CD4-positive, alpha-beta T cell treated with Interferon gamma for 1 hour (primary cell): ENCODE data around the gene EPS8L1.
"Not testable (repeated sequence)": the region's sequence is repeated elsewhere in the genome, so short reads cannot be mapped to it uniquely, and the experiment has no call there.

Source experiments
- DNase-seq: peaks from one replicate; pipeline ENCODE4 v3.0.0-alpha.2; 2020

Gene EPS8L1

DNA sequence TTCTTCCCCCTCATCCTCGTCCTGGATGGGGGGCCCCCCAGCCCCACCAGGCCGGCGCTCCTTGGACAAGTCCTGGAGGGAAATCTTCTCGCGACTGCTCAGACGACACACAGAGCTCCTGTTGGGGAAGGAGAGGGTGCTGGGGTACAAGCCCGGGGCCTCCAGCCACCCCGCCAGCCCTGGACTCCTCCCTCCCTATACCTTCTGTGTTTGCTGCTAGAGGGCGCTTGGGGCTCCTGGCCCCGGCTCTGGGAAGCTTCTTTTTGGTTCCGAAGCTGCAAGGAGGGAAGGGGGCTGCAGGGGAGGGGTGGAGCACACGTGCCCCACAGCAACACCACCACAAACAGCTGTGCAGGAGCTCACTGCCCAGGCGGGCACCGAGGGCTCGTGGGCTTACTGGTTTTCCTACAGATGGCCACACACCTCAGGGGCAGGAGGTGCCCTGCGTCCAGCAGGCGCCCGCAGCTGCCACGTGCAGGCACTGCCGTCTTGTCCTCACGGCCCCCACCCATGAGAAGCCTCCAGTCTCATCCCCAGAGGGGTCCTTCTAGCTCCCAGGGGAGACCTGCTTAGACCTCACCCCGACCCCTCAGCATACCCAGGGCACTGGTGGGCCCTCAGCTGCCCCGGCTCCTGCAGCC, 20.5 kb downstream of the EPS8L1 start:
- no peak for DNase-seq

DNA sequence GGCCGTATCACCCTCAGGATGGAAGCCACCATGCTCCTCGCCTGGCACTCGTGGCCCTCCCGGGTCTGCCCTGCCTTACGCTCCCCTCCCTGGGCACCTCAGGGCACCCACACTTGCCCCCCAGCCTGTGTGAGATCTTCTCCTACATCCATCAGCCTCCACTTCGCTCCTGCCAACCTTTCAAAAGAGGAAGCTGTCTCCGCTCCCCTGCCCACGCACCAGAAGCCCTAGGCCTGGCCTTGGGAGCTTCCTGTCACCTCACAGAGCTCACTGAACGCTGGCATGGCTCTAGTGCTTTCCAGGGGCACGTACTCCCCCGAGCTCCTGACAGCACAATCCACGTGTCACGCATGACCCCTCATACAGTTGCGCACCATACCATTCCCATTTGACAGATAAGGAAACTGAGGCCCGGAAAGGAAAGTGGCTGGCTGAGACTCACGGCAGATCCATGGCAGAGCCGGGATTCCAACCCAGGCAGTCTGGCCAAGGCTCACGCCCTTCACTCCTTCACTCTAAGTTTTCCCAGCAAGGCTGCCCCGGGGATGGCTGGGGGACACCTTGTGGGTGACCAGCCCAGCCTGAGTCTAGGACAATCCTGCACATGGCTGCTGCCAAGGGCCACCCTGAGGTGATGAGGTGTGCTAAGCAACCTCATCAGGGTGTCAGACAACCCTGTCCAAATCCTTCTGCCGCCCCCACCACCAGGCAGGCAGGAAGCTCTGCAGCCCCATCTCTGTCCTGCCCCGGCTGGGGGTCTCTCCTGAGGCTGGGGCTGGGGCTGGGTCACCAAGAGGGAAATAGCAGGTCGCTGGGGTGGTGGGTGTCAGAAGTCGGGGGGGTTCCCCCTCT, 22.4 kb downstream of the EPS8L1 start:
- no peak for DNase-seq

DNA sequence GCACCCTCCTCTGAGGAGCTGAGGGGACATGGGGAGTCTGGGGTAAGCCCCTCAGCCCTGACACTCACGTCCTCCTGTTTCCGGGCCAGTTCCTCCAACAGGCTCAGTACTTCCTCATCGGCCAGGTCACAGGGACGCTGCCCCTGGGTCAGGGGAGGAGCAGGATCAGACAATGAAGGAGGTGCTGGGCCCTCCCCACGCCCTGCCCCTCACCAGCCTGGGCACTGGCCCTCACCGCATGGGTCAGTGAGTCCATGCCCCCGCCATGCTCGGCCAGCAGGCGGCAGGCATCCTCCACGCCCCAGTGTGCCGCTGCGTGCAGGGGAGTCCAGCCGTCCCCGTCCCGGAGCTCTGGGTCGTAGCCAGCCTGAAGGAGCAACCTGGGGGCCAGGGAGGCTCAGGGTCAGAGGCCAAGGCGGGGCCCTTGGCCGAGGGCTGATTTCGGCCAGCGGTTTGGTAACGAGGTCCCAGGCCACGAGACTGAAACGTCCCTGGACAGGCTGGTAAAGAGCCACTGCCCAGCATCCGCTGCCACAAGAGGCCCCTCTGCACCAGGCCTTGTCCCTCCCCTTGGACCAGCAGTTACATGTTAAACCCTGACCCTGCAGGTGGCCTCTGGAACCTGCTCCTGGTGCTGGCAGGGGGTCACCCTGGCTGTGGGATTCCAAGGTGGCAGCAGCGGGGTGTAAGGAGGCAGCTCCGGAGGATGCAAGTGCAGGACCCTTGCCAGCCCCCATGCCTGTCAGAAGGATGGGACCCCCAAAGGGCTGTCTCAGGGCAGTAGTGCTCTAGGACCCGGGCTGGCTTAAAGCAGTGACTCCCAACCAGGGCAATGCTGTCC, 23.3 kb downstream of the EPS8L1 start:
- no peak for DNase-seq

DNA sequence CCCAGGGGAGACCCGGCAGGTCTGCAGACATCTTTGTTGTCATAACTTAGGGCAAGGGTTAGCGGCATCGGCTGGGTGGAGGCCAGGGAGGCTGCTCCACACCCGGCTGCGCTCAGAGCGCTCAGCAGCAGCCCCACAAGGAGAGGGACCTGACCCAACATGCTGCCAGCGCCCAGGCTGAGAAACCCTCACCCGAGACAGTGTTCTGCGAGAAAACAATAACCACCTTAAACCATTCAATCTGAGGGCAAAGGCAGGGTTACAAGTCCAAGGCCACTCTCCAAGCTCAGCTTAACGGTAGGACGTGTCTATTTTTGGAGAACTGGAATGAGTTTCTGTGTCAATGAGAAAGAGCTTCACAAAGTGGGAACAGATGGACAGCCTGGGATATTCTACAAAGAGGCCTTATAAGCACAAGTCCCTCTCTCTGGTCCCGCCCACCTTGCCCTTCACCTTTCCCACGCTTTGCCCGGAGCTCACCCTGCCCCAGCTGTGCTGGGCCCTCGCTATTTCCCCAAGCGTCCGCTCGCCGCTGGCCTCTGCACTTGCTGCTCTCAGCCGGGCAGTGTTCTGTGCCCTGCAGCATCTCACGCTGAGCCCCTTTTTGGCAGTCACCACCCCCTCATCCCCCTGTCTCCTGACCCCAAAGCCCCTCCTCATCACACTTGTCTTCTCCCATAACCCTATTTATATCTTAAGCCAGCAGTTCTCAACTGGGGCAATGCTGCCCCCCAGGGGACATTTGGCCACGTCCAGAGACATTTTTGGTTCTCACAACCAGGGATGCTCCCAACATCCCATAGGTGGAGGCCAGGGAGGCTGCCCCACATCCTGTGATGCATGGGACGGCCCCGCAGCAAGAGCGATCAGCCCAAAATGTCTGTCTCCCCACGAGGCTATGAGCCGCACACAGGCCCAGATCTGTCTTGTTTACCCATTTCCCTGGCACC, 24.2 kb downstream of the EPS8L1 start:
- DNase-seq: no peak

DNA sequence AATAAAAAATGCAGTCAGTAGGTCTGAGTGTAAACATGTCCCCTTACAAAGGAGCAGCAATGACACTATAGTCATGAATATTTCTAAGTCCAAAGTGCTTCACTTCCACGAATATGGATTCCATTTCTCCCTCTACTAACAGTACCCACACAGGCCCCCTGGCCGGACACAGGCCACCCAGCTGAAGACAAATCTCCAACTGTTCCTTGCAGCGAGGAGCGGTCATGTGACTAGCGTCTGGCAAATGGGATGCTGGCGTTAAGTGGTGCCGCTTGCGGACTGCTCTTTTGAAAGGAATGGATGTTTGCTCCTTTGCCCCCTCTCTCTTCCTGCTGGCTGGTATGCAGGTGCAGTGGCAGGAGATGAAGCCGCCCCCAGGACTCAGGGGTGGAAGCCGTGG, 25.6 kb downstream of the EPS8L1 start:
- DNase-seq: no peak

DNA sequence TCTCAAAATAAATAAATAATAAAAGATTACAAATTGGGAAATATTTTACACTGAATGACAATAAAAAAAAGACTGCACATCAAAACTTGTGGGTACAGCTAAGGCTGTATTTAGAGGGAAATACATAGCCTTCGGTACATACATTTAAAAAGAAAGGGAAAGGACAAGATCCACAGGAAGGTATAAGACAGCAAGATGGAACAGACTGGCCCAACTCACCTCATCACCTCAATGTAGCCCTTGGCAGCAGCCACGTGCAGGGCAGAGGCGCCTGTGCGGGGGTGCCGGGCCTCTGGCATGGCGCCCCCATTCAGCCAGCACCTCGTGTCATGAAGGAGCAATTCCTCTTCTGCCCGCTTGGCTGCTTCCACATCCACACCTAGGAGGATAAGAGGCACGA, 27.5 kb downstream of the EPS8L1 start:
- DNase-seq: no peak

DNA sequence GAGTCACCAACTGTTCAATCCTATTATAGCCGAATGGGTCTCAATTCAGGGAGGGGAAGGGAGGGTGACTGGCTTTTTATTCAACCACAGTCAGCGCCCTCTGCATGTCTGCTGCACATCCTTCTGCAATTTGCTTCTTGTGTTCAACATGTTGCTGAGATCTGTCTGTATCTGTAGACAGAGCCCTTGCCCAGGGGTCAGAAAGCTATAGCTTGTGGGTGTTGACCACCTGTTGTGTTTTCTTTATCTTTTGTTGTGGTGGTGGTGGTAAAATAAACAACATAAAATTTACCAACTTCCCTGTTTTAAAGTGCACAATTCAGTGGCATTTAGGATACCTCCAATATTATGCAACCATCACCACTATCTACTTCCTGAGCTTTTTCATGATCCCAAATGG, 29.6 kb downstream of the EPS8L1 start:
- DNase-seq: no peak

DNA sequence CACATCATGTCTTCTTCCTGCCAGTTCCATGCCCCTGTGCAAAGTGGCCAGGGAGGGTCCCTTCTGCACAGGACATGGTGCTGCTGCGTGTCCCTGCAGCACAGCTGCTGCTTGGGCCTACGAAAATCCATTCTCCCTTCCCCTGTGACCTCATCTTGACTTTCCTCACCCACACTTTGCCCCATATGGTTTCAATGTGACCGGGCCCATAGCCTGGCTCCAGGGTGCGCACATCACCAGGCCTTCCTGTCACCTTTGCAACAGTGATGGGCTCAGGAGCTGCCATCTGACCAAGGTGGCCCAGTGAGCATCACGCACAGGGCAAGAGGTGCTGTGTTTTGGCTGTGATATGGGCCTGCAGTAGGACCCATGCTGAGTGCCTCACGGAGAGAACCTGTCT, 30.9 kb downstream of the EPS8L1 start:
- DNase-seq: no peak

DNA sequence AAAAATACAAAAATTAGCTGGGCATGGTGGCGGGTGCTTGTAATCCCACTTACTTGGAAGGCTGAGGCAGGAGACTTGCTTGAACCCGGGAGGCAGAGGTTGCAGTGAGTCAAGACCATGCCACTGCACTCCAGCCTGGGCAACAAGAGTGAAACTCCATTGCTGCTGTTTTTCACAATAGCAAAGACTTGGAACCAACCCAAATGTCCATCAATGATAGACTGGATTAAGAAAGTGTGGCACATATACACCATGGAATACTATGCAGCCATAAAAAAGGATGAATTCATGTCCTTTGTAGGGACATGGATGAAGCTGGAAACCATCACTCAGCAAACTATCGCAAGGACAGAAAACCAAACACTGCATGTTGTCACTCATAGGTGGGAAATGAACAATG, 31.6 kb downstream of the EPS8L1 start:
- DNase-seq: not testable (repeated sequence)

DNA sequence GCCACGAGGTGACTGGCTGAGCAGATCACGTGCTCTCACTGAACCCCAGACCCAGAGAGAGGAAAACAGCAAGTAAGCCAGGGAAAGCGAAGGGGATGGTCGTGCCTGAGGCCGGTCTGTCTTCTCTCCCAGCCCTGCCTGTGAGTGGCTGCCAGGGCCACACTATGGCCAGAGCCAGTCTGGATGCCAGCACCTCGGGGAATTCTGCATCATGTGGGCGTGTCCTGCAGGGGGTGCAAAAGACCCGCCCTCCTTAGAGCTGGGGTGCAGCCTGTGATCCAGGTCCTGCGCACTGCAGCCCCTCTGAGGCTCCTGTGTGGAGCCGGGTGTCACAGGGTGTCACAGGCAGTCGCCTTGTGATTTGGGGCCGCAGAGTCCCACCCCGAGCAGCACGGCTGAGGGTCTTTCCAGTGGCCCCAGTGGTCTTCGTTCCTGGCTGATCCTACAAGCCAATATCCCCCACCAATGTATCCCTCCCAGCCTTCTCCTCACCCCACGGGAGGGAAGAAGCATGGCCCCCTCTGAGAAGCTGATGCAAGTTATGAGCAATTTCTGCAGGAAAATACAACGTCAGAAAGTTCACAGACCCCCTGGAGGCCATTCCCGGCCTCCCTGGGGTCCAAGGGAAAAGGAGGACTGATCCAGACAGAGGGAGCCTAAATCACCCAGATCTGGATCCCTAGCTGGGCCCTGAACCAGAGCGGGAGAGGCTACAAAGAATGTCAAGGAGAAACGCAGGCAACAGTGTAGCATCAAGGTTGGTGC, 34.0 kb downstream of the EPS8L1 start:
- DNase-seq: no peak

DNA sequence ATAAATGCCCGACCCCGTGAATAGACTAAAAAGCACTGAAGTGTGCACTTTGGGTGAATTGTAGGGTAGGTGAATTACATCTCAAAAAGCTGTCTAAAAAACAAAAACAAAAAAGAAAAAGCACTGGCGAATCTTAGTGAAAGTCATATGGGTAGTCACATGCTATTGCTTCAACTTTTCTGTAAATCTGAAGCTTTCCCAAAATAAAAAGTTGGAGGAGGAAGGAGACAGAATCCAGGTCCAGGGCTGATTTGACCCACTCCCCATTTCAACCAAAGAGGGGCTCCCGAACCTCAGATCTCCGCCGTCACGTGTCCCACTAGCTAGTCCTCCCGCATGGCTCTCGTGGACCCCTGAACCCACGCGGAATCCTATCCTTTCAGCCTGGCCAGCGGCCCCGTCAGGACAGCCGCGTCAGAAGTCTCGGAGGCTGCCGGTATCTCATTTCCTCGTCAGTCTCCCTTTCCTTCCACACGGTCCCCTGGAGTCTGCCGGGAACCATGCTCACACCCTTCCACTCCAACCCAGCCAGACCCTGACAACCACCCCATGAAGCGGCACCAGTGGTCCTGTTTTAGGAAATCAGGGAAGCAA, 35.7 kb downstream of the EPS8L1 start:
- DNase-seq: no peak

DNA sequence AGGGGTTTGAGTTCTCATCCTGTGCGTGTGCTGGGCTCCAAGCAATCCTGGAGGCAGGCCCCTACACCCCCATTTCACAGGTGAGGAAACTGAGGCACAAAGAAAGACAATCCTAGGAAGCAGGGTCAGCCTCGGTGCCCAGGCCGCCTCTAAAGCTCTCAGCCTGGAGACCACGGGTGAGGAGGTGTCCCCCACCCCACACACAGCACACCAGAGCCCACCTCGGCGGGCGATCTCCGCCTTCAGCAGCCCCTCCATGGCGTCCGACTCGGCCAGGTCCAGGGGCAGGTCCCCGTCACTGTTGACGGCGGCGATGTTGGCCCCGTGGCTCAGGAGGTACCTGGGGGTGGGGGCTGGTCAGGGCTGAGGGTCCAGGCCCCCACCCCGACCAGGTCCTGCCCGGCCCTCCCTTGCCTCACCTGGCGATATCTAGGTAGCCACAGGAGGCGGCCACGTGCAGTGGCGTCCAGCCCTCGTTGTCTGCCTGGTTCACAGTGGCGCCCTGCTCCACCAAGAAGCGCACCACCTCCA, 36.6 kb downstream of the EPS8L1 start:
- no peak for DNase-seq

DNA sequence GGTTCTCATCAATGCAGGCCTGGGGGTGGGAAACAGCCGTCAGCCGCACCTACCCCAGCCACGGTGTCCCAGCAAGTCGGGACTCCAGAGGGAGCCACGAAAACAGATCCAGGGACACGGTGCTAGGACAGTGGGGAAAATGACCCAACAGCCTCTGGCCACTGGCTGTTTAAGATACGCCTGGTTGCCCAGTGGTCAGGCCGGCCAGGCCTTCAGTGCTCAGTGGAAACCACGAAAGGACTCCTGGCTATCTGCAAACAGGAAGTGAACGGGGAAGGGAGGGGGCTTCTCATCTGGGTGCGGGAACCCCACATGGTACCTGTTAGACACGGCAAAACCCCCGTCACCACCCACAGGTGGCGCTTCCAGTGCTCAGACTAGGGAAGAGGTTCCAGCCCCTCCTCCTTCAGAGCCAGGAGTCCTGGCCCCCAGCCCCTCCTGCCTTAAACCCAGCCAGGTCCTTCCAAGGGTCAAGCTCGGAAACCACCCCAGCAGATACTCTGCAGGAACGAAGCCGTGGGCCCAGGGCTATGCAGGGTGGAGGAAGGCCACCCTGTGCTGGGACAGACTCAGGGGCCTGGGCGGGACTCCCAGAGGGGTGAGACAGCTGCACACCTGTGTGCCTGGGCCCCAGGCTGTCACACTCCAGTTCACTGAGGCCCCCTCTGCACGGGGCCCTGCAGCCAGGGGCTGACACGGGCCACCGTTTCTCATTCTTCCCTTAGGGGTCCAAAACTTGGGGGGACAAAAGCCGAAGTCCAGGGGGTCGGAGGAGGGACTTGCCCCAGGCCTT, 37.3 kb downstream of the EPS8L1 start:
- DNase-seq: no peak

DNA sequence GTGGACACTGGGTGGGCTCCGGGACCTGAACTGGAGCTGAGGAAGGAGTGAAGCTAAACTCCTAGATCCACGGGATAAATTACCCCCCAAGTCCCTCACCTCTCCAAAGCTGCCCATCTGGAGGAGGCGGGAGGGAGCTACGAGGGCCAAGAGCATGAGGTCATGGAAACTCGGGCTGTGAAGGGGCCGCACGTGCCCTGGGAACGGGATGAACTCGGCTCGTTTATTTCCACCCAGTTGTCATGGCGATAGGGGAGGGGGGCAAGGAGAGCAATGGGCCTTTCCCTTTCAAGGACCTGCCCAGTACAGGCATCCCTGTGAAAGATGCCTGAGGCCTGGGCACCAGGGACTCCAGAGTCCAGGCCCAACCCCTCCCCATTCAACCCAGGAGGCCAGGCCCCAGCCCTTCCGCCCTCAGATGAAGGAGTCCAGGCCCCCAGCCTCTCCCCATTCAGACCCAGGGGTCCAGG, 37.9 kb downstream of the EPS8L1 start:
- no peak for DNase-seq

DNA sequence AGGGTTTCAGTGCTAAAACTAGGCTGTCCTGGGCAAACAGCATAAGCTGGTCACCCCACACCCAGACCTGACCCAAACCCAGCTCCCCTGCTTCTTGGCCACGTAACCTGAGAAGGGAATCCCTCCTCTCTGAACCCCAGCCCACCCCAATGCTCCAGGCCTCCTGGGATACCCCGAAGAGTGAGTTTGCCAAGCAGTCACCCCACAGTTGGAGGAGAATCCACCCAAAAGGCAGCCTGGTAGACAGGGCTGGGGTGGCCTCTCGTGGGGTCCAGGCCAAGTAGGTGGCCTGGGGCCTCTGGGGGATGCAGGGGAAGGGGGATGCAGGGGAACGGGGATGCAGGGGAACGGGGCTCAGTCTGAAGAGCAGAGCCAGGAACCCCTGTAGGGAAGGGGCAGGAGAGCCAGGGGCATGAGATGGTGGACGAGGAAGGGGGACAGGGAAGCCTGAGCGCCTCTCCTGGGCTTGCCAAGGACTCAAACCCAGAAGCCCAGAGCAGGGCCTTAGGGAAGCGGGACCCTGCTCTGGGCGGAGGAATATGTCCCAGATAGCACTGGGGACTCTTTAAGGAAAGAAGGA, 39.0 kb downstream of the EPS8L1 start:
- DNase-seq: no peak

DNA sequence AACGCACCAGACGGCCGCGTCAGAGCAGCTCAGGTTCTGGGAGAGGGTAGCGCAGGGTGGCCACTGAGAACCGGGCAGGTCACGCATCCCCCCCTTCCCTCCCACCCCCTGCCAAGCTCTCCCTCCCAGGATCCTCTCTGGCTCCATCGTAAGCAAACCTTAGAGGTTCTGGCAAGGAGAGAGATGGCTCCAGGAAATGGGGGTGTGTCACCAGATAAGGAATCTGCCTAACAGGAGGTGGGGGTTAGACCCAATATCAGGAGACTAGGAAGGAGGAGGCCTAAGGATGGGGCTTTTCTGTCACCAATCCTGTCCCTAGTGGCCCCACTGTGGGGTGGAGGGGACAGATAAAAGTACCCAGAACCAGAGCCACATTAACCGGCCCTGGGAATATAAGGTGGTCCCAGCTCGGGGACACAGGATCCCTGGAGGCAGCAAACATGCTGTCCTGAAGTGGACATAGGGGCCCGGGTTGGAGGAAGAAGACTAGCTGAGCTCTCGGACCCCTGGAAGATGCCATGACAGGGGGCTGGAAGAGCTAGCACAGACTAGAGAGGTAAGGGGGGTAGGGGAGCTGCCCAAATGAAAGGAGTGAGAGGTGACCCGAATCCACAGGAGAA, 39.9 kb downstream of the EPS8L1 start:
- DNase-seq: no peak

DNA sequence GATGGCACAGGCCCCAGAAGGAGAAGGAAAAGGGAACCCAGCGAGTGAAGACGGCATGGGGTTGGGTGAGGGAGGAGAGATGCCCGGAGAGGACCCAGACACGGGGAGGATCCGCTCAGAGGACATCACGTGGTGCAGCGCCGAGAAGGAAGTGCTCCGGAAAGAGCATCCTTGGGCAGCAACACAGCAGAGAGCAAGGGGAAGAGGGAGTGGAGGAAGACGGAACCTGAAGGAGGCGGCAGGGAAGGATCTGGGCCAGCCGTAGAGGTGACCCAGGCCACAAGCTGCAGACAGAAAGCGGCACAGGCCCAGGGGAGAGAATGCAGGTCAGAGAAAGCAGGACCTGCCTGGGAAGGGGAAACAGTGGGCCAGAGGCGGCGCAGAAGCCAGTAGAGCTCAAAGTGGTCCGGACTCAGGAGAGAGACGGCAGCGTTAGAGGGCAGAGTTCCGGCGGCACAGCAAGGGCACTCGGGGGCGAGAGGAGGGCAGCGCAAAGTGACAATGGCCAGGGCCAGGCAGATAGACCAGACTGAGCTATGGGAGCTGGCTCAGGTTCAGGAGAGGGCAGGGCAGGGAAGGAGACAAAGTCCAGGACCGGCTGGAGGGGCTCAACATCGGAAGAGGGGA, 40.7 kb downstream of the EPS8L1 start:
- DNase-seq: peak; percentile 59

DNA sequence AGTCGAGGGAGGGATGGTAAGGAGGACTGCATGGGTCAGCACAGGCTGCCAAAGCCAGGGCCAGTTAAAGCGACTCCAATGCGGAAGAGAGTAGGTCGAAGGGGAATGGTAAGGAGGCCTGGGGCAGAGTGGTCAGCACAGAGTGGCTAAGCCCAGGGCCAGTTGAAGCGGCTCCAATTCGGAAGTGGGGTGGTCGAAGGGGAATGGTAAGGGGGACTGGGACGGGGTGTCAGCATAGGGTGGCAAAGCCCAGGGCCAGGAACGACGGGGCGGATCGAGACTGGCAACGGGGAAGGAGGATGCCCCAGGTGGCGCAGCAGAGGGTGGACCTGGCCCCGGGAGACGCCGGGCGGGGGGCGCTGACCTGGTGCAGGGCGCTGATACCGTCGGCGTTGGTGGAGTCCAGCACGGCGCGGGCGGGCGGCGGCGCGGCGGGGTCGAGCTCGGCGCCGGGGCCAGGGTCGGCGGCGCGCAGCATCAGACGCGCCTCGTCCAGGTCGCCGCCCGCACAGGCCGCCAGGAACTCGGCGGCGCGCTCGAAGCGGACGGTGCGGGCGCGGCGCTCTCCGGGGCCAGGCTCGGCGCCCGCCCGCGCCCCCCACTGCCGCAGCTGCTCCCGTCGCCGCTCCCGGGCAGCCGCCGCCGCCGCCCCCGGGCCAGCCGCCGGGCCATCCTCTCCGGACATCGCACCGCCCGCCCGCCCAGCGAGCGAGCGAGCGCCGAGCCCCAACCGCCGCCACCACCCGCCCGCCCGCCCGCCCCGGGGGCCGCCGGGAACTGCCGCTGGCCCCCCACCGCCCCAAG, 41.4 kb downstream of the EPS8L1 start, which contains the start of gene PPP1R12C:
PPP1R12C (minus strand) TSS at position 779 of the 804 bp plus-strand sequence; CDS start at position 685, 94 bp downstream.
- DNase-seq: no peak
